A673 (cell line): Measurements from ENCODE around the gene C1QTNF5. TPM values are rescaled to one million over a fixed set of nuclear protein-coding genes. Genes with fewer than 3 reads are reported as not detected.

ENCODE experiments used
- BruUV-seq: library from RNA; stranded (reverse); fragments of 400-500 nt; replicated peaks from 2 replicates; lab custom pipeline; 2021; lab: Mats Ljungman, UMichigan
- CTCF ChIA-PET: fragments of 300-600 bp; sonication (Branson Sonifier 250); formaldehyde crosslinking; loops from one replicate; lab custom pipeline; 2022; ENCODE audit warnings: antibody characterized with exemption; lab: Charles Lee
- POLR2A ChIA-PET: fragments of 300-600 bp; sonication (Branson Sonifier 250); formaldehyde crosslinking; loops from one replicate; lab custom pipeline; 2022; ENCODE audit warnings: antibody characterized with exemption; ENCODE audit not compliant: low non-redundant PET; lab: Charles Lee
- DNase-seq: peaks from one replicate; pipeline ENCODE4 v3.0.0-alpha.2; 2015; ENCODE audit warnings: low spot score
- H3K27ac ChIP-seq: fragments of 200-600 bp; sonication (generic); 2 replicates; pipeline ENCODE4 v1.5.1; 2016; ENCODE audit warnings: mixed run types, low read depth, mild to moderate bottlenecking, mixed read lengths, antibody characterized with exemption, low read length; ENCODE audit not compliant: poor library complexity, severe bottlenecking
- H3K27me3 ChIP-seq: fragments of 200-600 bp; sonication (generic); replicated peaks from 2 replicates; pipeline ENCODE4 v1.6.1; 2017; ENCODE audit warnings: mixed run types, low read depth, mild to moderate bottlenecking, mixed read lengths, antibody characterized with exemption, low read length; ENCODE audit not compliant: insufficient read depth, poor library complexity
- H3K36me3 ChIP-seq: fragments of 200-600 bp; sonication (generic); 2 replicates; pipeline ENCODE4 v1.6.1; 2016; ENCODE audit warnings: mixed run types, mild to moderate bottlenecking, mixed read lengths, antibody characterized with exemption, low read length; ENCODE audit not compliant: insufficient read depth, poor library complexity, severe bottlenecking
- H3K4me1 ChIP-seq: fragments of 200-600 bp; sonication (generic); 2 replicates; pipeline ENCODE4 v1.6.1; 2017; ENCODE audit warnings: mixed run types, mild to moderate bottlenecking, mixed read lengths, antibody characterized with exemption, low read length; ENCODE audit not compliant: insufficient read depth, poor library complexity, severe bottlenecking
- H3K4me3 ChIP-seq: fragments of 200-600 bp; sonication (generic); 2 replicates; pipeline ENCODE4 v1.5.1; 2016; ENCODE audit warnings: low read depth, mixed run types, mild to moderate bottlenecking, mixed read lengths, low read length; ENCODE audit not compliant: poor library complexity, severe bottlenecking
- H3K9me3 ChIP-seq: fragments of 200-600 bp; sonication (generic); 2 replicates; pipeline ENCODE4 v1.6.1; 2016; ENCODE audit warnings: mixed run types, low read depth, mild to moderate bottlenecking, mixed read lengths, antibody characterized with exemption, low read length; ENCODE audit not compliant: poor library complexity, severe bottlenecking
- CTCF ChIP-seq: fragments of 300-800, 200-600 bp; sonication (generic); conservative IDR thresholded peaks from 2 replicates; pipeline ENCODE4 v1.5.1; 2017; ENCODE audit warnings: low read depth, mild to moderate bottlenecking, antibody characterized with exemption, low read length, moderate library complexity, mixed read lengths
- EZH2 ChIP-seq: fragments of 200-600 bp; sonication (generic); IDR thresholded peaks from 2 replicates; pipeline ENCODE4 v1.6.1; 2017; ENCODE audit warnings: borderline replicate concordance, low read depth, mild to moderate bottlenecking, mixed read lengths, antibody characterized with exemption, low read length; ENCODE audit not compliant: poor library complexity, severe bottlenecking
- intact Hi-C: fragments of 100-400 bp; cut with micrococcal nuclease; formaldehyde crosslinking; loops from one replicate; pipeline ENCODE4 v1.10.0; 2022; ENCODE audit not compliant: unreplicated experiment
- total RNA-seq: library from RNA; stranded (reverse); gene quantifications from 2 replicates; pipeline ENCODE4 v1.2.3, GENCODE V29; 2021

Gene C1QTNF5
- total RNA-seq, 1 experiment from 2014 or later, result not detected

- no peak overlapping the region for H3K4me3 ChIP-seq
- no TSS peak for BruUV-seq
- POLR2A ChIA-PET, result no interaction called here
- H3K27me3 ChIP-seq, result peaks cover 16% of the 10 kb centered on the region
- TF ChIP-seq CTCF (no peak), EZH2 (no peak)
- CTCF ChIA-PET, result interaction anchor here (0.6 kb wide), 1 partner anchor 389 kb away, joined by 9 read pairs; no protein-coding TSS in a partner anchor
- H3K9me3 ChIP-seq, result no peaks in the 10 kb centered on the region
- intact Hi-C loops, result no loop called here
- no peak for DNase-seq
- H3K27ac ChIP-seq, result no peak overlapping the region
- H3K4me1 ChIP-seq, result peaks cover 31% of the 10 kb centered on the region
- no peaks in the 10 kb centered on the region for H3K36me3 ChIP-seq
These were observed 1.3 kb upstream of the C1QTNF5 start for GRCh38 chr11:119342023-119342300.

- Histone ChIP-seq H3K27me3 (peaks cover 16% of the 10 kb centered on the region), H3K4me1 (peaks cover 33% of the 10 kb centered on the region), H3K27ac (no peak overlapping the region), H3K36me3 (peaks cover 4% of the 10 kb centered on the region), H3K9me3 (no peaks in the 10 kb centered on the region), H3K4me3 (no peak overlapping the region)
- DNase-seq, result no peak
- POLR2A ChIA-PET, result no interaction called here
- intact Hi-C loops, result no loop called here
- BruUV-seq, result no TSS peak
- TF ChIP-seq CTCF (no peak), EZH2 (no peak)
- CTCF ChIA-PET, result interaction anchor here (0.6 kb wide), 1 partner anchor 389 kb away, joined by 9 read pairs; no protein-coding TSS in a partner anchor
These were observed 739 bp upstream of the C1QTNF5 start for GRCh38 chr11:119341222-119342022.

- CTCF ChIA-PET, result interaction anchor here (0.5 to 4.2 kb wide), 11 partner anchors 10 to 273 kb away, joined by 3 to 40 read pairs (median 3); partner anchors contain the start of genes MCAM and USP2
- peak; percentile 58 for DNase-seq
- H3K4me1 ChIP-seq, result peaks cover 44% of the 10 kb centered on the region
These were observed 921 bp downstream of the C1QTNF5 start for GRCh38 chr11:119339589-119340334.

More at GRCh38 chr11:119339589-119340334, 921 bp downstream of the C1QTNF5 start:
- Histone ChIP-seq H3K9me3 (no peaks in the 10 kb centered on the region), H3K27me3 (peaks cover 16% of the 10 kb centered on the region), H3K36me3 (peaks cover 12% of the 10 kb centered on the region), H3K4me3 (peak overlapping the region; percentile 58), H3K27ac (peak overlapping the region; percentile 48)
- POLR2A ChIA-PET, result no interaction called here
- BruUV-seq, result no TSS peak
- intact Hi-C loops, result loop anchor here (5.0 to 10.0 kb wide), 2 partner anchors 43 to 435 kb away; partner anchors contain the start of gene USP2
- TF ChIP-seq EZH2, result peak; percentile 58
- TF ChIP-seq CTCF, result peak; percentile 90
